ENCODE results near the gene PAX8. TPM values are rescaled to one million over a fixed set of nuclear protein-coding genes. Genes with fewer than 3 reads are reported as not detected.

PAX8 gene
- total and polyA plus RNA-seq, 5 donors from 2014 or later: 0.24 to 1.8 (median 0.48) TPM; not detected in 1

GRCh38 chr2:113184531-113185230, 94.0 kb downstream of the PAX8 start:
- no peaks in the 10 kb centered on the region for H3K27me3 ChIP-seq (ENCODE audit: control insufficient read depth, insufficient read depth, low read length)
- Mint-ChIP-seq H3K9me3 (no peaks in the 10 kb centered on the region), H3K4me1 (peaks cover 20 to 88% (median 71%) of the 10 kb centered on the region in 4 donors), H3K27ac (peak overlapping the region; percentile 58 to 86 (median 84)), H3K4me3 (peak overlapping the region in 2 of 4 donors; percentile 52 to 68), H3K27me3 (no peaks in the 10 kb centered on the region), H3K36me3 (peaks cover 29% of the 10 kb centered on the region)
- H3K4me1 ChIP-seq (ENCODE audit: control insufficient read depth, insufficient read depth, low read length, poor library complexity, severe bottlenecking): peaks cover 81% of the 10 kb centered on the region
- peaks cover 73% of the 10 kb centered on the region for H3K36me3 ChIP-seq (ENCODE audit: control insufficient read depth, insufficient read depth, low read length)
- H3K27ac ChIP-seq (ENCODE audit: insufficient read depth, low read length, poor library complexity, severe bottlenecking): peak overlapping the region; percentile 26
- no peak for ATAC-seq (ENCODE audit: low read depth in 2 of 2)
- no peaks in the 10 kb centered on the region for H3K9me3 ChIP-seq (ENCODE audit: control insufficient read depth in 2 of 2, low read length in 2 of 2)
- DNase-seq: no peak
- no peak overlapping the region for H3K4me3 ChIP-seq (ENCODE audit: low read depth, low read length)

DNA sequence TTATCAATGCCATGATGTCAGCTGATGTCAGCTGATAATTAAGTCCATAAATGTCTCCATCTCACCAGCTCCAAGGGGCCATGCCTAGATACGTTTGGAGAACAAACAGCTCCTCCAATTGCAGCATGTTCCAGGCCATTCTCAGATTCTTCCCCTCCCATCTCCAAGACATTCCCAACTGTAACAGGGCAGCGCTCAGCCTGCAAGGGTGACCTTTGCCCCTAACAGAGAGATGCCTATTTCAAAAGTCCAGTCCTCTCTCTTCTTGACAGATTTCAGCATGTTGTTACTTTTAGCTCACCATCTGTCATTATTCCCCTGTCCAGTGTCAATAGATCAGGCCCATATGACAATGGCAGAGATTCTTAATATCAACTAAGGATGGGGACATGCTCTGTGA, 95.0 kb downstream of the PAX8 start:
- Histone ChIP-seq H3K27ac (ENCODE audit: insufficient read depth, low read length, poor library complexity, severe bottlenecking) (no peak overlapping the region), H3K36me3 (ENCODE audit: control insufficient read depth, insufficient read depth, low read length) (peaks cover 75% of the 10 kb centered on the region), H3K4me3 (ENCODE audit: low read depth, low read length) (no peak overlapping the region), H3K9me3 (ENCODE audit: control insufficient read depth in 2 of 2, low read length in 2 of 2) (no peaks in the 10 kb centered on the region), H3K4me1 (ENCODE audit: control insufficient read depth, insufficient read depth, low read length, poor library complexity, severe bottlenecking) (peaks cover 86% of the 10 kb centered on the region), H3K27me3 (ENCODE audit: control insufficient read depth, insufficient read depth, low read length) (no peaks in the 10 kb centered on the region)
- peak overlapping the region; percentile 25 to 67 (median 34) for H3K4me3 Mint-ChIP-seq
- ATAC-seq (ENCODE audit: low read depth in 2 of 2) (no peak), DNase-seq (no peak)
- no peaks in the 10 kb centered on the region for H3K9me3 Mint-ChIP-seq
- peaks cover 34% of the 10 kb centered on the region for H3K36me3 Mint-ChIP-seq
- H3K27me3 Mint-ChIP-seq: no peaks in the 10 kb centered on the region
- peak overlapping the region; percentile 63 to 95 (median 89) for H3K27ac Mint-ChIP-seq
- peaks cover 17 to 89% (median 72%) of the 10 kb centered on the region in 4 donors for H3K4me1 Mint-ChIP-seq

GRCh38 chr2:113183264-113183663, 95.5 kb downstream of the PAX8 start:
- Mint-ChIP-seq H3K9me3 (no peaks in the 10 kb centered on the region), H3K27me3 (no peaks in the 10 kb centered on the region), H3K4me3 (peak overlapping the region in 3 of 4 donors; percentile 33 to 67 (median 36)), H3K27ac (peak overlapping the region; percentile 63 to 95 (median 89)), H3K4me1 (peaks cover 17 to 93% (median 76%) of the 10 kb centered on the region in 4 donors), H3K36me3 (peaks cover 34% of the 10 kb centered on the region)
- DNase-seq (no peak), ATAC-seq (ENCODE audit: low read depth in 2 of 2) (no peak)
- H3K4me1 ChIP-seq (ENCODE audit: control insufficient read depth, insufficient read depth, low read length, poor library complexity, severe bottlenecking): peaks cover 90% of the 10 kb centered on the region
- no peak overlapping the region for H3K4me3 ChIP-seq (ENCODE audit: low read depth, low read length)
- no peaks in the 10 kb centered on the region for H3K27me3 ChIP-seq (ENCODE audit: control insufficient read depth, insufficient read depth, low read length)
- no peaks in the 10 kb centered on the region for H3K9me3 ChIP-seq (ENCODE audit: control insufficient read depth in 2 of 2, low read length in 2 of 2)
- H3K36me3 ChIP-seq (ENCODE audit: control insufficient read depth, insufficient read depth, low read length): peaks cover 77% of the 10 kb centered on the region
- H3K27ac ChIP-seq (ENCODE audit: insufficient read depth, low read length, poor library complexity, severe bottlenecking): no peak overlapping the region

DNA sequence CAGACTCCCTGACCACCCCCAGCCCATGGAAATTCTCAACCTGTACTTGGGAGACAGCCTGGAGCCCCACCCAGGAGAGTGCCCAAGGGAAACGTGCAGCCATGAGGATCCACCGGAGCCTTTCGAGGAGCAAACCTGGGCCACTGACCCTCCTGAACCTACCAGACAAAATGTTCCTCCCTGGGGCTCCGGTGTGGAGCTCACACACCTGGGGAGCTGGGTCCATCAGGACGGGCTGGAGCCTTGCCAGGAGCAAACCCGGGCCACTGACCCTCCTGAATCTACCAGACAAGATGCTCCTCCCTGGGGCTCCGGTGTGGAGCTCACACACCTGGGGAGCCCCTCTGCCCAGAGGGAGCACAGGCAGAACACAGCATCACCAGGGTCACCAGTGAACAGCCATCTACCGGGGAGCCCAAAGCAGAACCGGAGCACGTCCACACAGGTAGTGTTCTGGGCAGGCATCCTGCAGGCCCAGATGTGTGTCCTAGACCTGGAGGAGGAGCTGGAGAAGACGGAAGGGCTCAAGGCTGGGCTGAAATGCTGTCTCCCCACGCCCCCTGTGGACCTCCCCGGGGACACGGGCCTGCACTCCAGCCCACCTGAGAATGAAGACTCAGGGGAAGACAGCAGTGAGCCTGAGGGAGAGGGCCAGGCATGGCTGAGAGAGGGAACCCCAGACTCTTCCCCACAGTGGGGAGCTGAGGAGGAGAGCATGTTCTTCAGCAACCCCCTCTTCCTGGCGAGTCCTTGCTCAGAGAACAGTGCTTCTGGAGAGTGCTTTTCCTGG, 96.1 kb downstream of the PAX8 start:
- peaks cover 74% of the 10 kb centered on the region for H3K36me3 ChIP-seq (ENCODE audit: control insufficient read depth, insufficient read depth, low read length)
- no peak for ATAC-seq (ENCODE audit: low read depth in 2 of 2)
- H3K4me1 ChIP-seq (ENCODE audit: control insufficient read depth, insufficient read depth, low read length, poor library complexity, severe bottlenecking): peaks cover 94% of the 10 kb centered on the region
- Mint-ChIP-seq H3K27ac (peak overlapping the region in 1 of 3 donors; percentile 95), H3K36me3 (peaks cover 31% of the 10 kb centered on the region), H3K27me3 (no peaks in the 10 kb centered on the region), H3K4me1 (peaks cover 14 to 94% (median 76%) of the 10 kb centered on the region in 4 donors), H3K9me3 (no peaks in the 10 kb centered on the region), H3K4me3 (peak overlapping the region in 1 of 4 donors; percentile 85)
- H3K4me3 ChIP-seq (ENCODE audit: low read depth, low read length): no peak overlapping the region
- no peaks in the 10 kb centered on the region for H3K9me3 ChIP-seq (ENCODE audit: control insufficient read depth in 2 of 2, low read length in 2 of 2)
- H3K27ac ChIP-seq (ENCODE audit: insufficient read depth, low read length, poor library complexity, severe bottlenecking): no peak overlapping the region
- no peak for DNase-seq
- H3K27me3 ChIP-seq (ENCODE audit: control insufficient read depth, insufficient read depth, low read length): no peaks in the 10 kb centered on the region

DNA sequence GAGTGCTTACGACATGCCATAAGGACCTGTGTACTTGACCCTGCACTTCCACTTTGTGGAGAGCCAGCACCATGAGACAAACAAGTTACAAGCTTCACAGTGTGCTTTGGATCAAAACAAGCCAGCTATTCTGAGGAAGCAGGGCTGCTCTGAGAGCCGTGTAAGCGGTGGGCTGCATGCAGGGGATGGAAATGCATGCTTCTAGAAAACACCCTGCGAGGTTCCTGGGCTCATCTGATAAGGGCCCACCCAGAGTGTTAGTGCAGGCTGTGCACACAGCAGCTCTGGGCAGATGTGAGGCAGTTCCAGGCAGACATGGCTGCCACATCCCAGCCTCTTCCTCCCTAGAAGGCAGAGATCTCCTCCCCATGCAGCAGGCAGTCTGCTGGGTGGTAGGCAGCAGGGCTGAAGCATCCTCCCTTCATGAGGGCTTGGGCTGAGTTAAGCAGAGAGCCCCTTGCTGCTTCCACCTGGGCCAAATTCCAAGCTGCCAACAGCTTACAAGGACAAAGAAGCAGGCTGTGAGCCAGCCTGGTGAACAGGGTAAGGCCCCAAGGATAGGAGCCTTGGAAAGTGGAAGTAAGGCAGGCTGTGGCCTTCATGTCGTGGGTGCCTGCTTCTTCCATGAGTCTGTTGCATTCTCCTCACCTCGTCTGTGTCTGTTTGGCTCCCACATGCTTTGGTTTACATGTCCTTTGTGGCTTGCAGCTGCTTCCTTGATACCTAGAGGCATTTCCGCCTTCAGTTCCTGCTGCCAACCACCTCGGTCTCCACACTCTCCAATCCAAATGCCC, 97.3 kb downstream of the PAX8 start:
- H3K27ac Mint-ChIP-seq: peak overlapping the region; percentile 88 to 96 (median 95)
- no peaks in the 10 kb centered on the region for H3K9me3 Mint-ChIP-seq

GRCh38 chr2:113180131-113180946, 98.4 kb downstream of the PAX8 start:
- peaks cover 54% of the 10 kb centered on the region for H3K36me3 ChIP-seq (ENCODE audit: control insufficient read depth, insufficient read depth, low read length)
- H3K9me3 Mint-ChIP-seq: no peaks in the 10 kb centered on the region
- peaks cover 2% of the 10 kb centered on the region for H3K27me3 Mint-ChIP-seq
- no peaks in the 10 kb centered on the region for H3K9me3 ChIP-seq (ENCODE audit: control insufficient read depth in 2 of 2, low read length in 2 of 2)
- H3K27ac Mint-ChIP-seq: peak overlapping the region; percentile 95 to 98 (median 96)
- H3K4me3 Mint-ChIP-seq: peak overlapping the region; percentile 74 to 92 (median 88)
- peaks cover 36% of the 10 kb centered on the region for H3K36me3 Mint-ChIP-seq
- peaks cover 17 to 93% (median 74%) of the 10 kb centered on the region in 4 donors for H3K4me1 Mint-ChIP-seq
- no peak for DNase-seq
- ATAC-seq (ENCODE audit: low read depth in 2 of 2): no peak
- peak overlapping the region; percentile 42 for H3K27ac ChIP-seq (ENCODE audit: insufficient read depth, low read length, poor library complexity, severe bottlenecking)
- H3K4me3 ChIP-seq (ENCODE audit: low read depth, low read length): peak overlapping the region; percentile 43
- H3K27me3 ChIP-seq (ENCODE audit: control insufficient read depth, insufficient read depth, low read length): no peaks in the 10 kb centered on the region
- peaks cover 100% of the 10 kb centered on the region for H3K4me1 ChIP-seq (ENCODE audit: control insufficient read depth, insufficient read depth, low read length, poor library complexity, severe bottlenecking)

More for the DNA sequence above, 97.3 kb downstream of the PAX8 start:
- Histone ChIP-seq H3K36me3 (ENCODE audit: control insufficient read depth, insufficient read depth, low read length) (peaks cover 65% of the 10 kb centered on the region), H3K4me1 (ENCODE audit: control insufficient read depth, insufficient read depth, low read length, poor library complexity, severe bottlenecking) (peaks cover 100% of the 10 kb centered on the region), H3K4me3 (ENCODE audit: low read depth, low read length) (peak overlapping the region; percentile 24), H3K27me3 (ENCODE audit: control insufficient read depth, insufficient read depth, low read length) (no peaks in the 10 kb centered on the region), H3K27ac (ENCODE audit: insufficient read depth, low read length, poor library complexity, severe bottlenecking) (peak overlapping the region; percentile 42), H3K9me3 (ENCODE audit: control insufficient read depth in 2 of 2, low read length in 2 of 2) (no peaks in the 10 kb centered on the region)
- H3K36me3 Mint-ChIP-seq: peaks cover 38% of the 10 kb centered on the region
- peaks cover 15 to 97% (median 80%) of the 10 kb centered on the region in 4 donors for H3K4me1 Mint-ChIP-seq
- peak in 1 of 3 donors; percentile 45 for DNase-seq
- peak in 1 of 2 donors; percentile 12 for ATAC-seq (ENCODE audit: low read depth in 2 of 2)
- peak overlapping the region; percentile 73 to 92 (median 81) for H3K4me3 Mint-ChIP-seq
- H3K27me3 Mint-ChIP-seq: no peaks in the 10 kb centered on the region
